Fibroblast of lung (primary cell): ENCODE measurements around the gene PITPNB. TPM values are rescaled to one million over a fixed set of nuclear protein-coding genes. Genes with fewer than 3 reads are reported as not detected.

ENCODE experiments used
- DNase-seq, 2 donors: peaks; one replicate each; pipeline versions ENCODE4 v3.0.0 to v3.0.0-alpha.2; 2010; ENCODE audit warnings: low read depth in 2 of 2
- H2AFZ ChIP-seq: 2 replicates; pipeline ENCODE4 v1.5.1; 2012; ENCODE audit warnings: low read length, control low read depth, inconsistent platforms
- H3K27ac ChIP-seq: 2 replicates; pipeline ENCODE4 v1.5.1; 2011; ENCODE audit warnings: low read length, control low read depth; ENCODE audit not compliant: insufficient read depth
- H3K27me3 ChIP-seq: 2 replicates; pipeline ENCODE4 v1.5.1; 2011; ENCODE audit warnings: mild to moderate bottlenecking, low read length; ENCODE audit not compliant: control insufficient read depth, insufficient read depth
- H3K36me3 ChIP-seq: 2 replicates; pipeline ENCODE4 v1.5.1; 2011; ENCODE audit warnings: low read length; ENCODE audit not compliant: control insufficient read depth, insufficient read depth
- H3K4me1 ChIP-seq: 2 replicates; pipeline ENCODE4 v1.5.1; 2011; ENCODE audit warnings: low read length; ENCODE audit not compliant: control insufficient read depth, insufficient read depth; ENCODE audit errors: extremely low read depth
- H3K4me2 ChIP-seq: 2 replicates; pipeline ENCODE4 v1.5.1; 2011; ENCODE audit warnings: low read length, control low read depth; ENCODE audit not compliant: insufficient read depth; ENCODE audit errors: extremely low read depth
- H3K4me3 ChIP-seq, 4 experiments: fragments of 200-600 bp in 1 of 4; sonication (generic) in 1 of 4; replicated peaks in 1 of 4; 2 replicates each; pipeline ENCODE4 v1.5.1; 2011 to 2016; ENCODE audit warnings: low read length in 4 of 4, low read depth in 3 of 4, mild to moderate bottlenecking in 3 of 4, control low read depth in 2 of 4, inconsistent platforms in 1 of 4, mixed read lengths in 1 of 4; ENCODE audit not compliant: insufficient read depth in 1 of 4; ENCODE audit errors: control extremely low read depth in 1 of 4
- H3K79me2 ChIP-seq: 2 replicates; pipeline ENCODE4 v1.5.1; 2012; ENCODE audit warnings: mild to moderate bottlenecking, low read length, inconsistent platforms; ENCODE audit not compliant: control insufficient read depth, insufficient read depth
- H3K9ac ChIP-seq: 2 replicates; pipeline ENCODE4 v1.5.1; 2011; ENCODE audit warnings: mild to moderate bottlenecking, low read length, control low read depth; ENCODE audit not compliant: insufficient read depth
- H3K9me3 ChIP-seq: 2 replicates; pipeline ENCODE4 v1.5.1; 2012; ENCODE audit warnings: low read depth, low read length; ENCODE audit not compliant: control insufficient read depth, insufficient read depth
- H4K20me1 ChIP-seq: 2 replicates; pipeline ENCODE4 v1.5.1; 2011; ENCODE audit warnings: low read length; ENCODE audit not compliant: control insufficient read depth, insufficient read depth; ENCODE audit errors: extremely low read depth
- CTCF ChIP-seq, 2 donors: IDR thresholded peaks in 1 of 2; conservative IDR thresholded peaks in 1 of 2; 1 replicate in 1 of 2; 2 replicates in 1 of 2; pipeline ENCODE4 v1.5.1; 2011 to 2012; ENCODE audit warnings: low read length in 2 of 2, control low read depth in 1 of 2, inconsistent platforms in 1 of 2, low read depth in 1 of 2, mild to moderate bottlenecking in 1 of 2
- EZH2 ChIP-seq: IDR thresholded peaks from 2 replicates; pipeline ENCODE4 v1.5.1; 2012; ENCODE audit warnings: low read length, control low read depth, mild to moderate bottlenecking; ENCODE audit errors: missing control alignments
- polyA plus RNA-seq, 2 donors: library from polyadenylated mRNA; depleted of rRNA in 1 of 2; stranded (reverse) in 1 of 2; unstranded in 1 of 2; fragments of >200 nt; gene quantifications; 2 replicates each; pipeline ENCODE4 v1.2.1, GENCODE V29; 2011 to 2012; ENCODE audit warnings: missing spikeins in 1 of 2
- total RNA-seq: library from RNA; depleted of rRNA; stranded (reverse); fragments of >200 nt; gene quantifications from 2 replicates; pipeline ENCODE4 v1.2.1, GENCODE V29; 2014

PITPNB gene
- total and polyA plus RNA-seq, 2 donors (not counting 1 experiment from before 2014, with no cell fraction given), result 42.4 to 79.4 TPM

- Histone ChIP-seq H3K4me2 (no peak overlapping the region), H3K79me2 (no peaks in the 10 kb centered on the region), H3K27ac (no peak overlapping the region), H3K4me3 (no peak overlapping the region), H3K9me3 (no peaks in the 10 kb centered on the region), H3K27me3 (no peaks in the 10 kb centered on the region), H4K20me1 (no peaks in the 10 kb centered on the region), H3K36me3 (no peaks in the 10 kb centered on the region), H3K4me1 (no peaks in the 10 kb centered on the region), H2AFZ (no peak overlapping the region), H3K9ac (no peak overlapping the region)
- no peak for DNase-seq
- TF ChIP-seq CTCF (conservative IDR thresholded peaks at IDR 0.05 in 1 of 2, IDR thresholded peaks at IDR 0.05 in 1 of 2; ENCODE audit: low read depth in 1 of 2, low read length in 2 of 2) (no peak), EZH2 (no peak)
These were observed 89.4 kb downstream of the PITPNB start for GRCh38 chr22:27829620-27830019.

GRCh38 chr22:27827604-27828587 is 91.2 kb downstream of the PITPNB start:
- Histone ChIP-seq H3K9me3 (no peaks in the 10 kb centered on the region), H3K36me3 (no peaks in the 10 kb centered on the region), H3K79me2 (no peaks in the 10 kb centered on the region), H3K27me3 (no peaks in the 10 kb centered on the region), H3K4me3 (no peak overlapping the region), H4K20me1 (no peaks in the 10 kb centered on the region), H3K4me1 (no peaks in the 10 kb centered on the region), H3K4me2 (no peak overlapping the region), H3K27ac (no peak overlapping the region), H3K9ac (no peak overlapping the region), H2AFZ (no peak overlapping the region)
- no peak for TF ChIP-seq EZH2
- no peak for TF ChIP-seq CTCF (conservative IDR thresholded peaks at IDR 0.05 in 1 of 2, IDR thresholded peaks at IDR 0.05 in 1 of 2; ENCODE audit: low read depth in 1 of 2, low read length in 2 of 2)
- DNase-seq, result no peak

GRCh38 chr22:27825174-27825573 is 93.9 kb downstream of the PITPNB start:
- Histone ChIP-seq H3K9me3 (no peaks in the 10 kb centered on the region), H4K20me1 (no peaks in the 10 kb centered on the region), H3K4me2 (no peak overlapping the region), H3K27me3 (no peaks in the 10 kb centered on the region), H3K4me3 (no peak overlapping the region), H2AFZ (no peak overlapping the region), H3K79me2 (no peaks in the 10 kb centered on the region), H3K4me1 (no peaks in the 10 kb centered on the region), H3K9ac (no peak overlapping the region), H3K27ac (no peak overlapping the region), H3K36me3 (no peaks in the 10 kb centered on the region)
- TF ChIP-seq CTCF (conservative IDR thresholded peaks at IDR 0.05 in 1 of 2, IDR thresholded peaks at IDR 0.05 in 1 of 2; ENCODE audit: low read depth in 1 of 2, low read length in 2 of 2), result peak; percentile 3 to 40
- TF ChIP-seq EZH2, result no peak
- DNase-seq, result no peak
